Stimulated activated naive B cell treated with anti-CD40 and anti-IgM and Interleukin-4, amounts not matched to agents 10 μg/mL and 1 μg/mL and 100 μg/mL, for 72 hours (primary cell): Measurements from ENCODE around the gene CFAP69.
"Not testable (repeated sequence)": the region's sequence is repeated elsewhere in the genome, so short reads cannot be mapped to it uniquely, and the experiment has no call there.

Experiments used
- ATAC-seq, 2 donors: fragments of 150-1000 bp; cut with Tn5 transposase; replicated peaks; 2 replicates each; pipeline ENCODE4 v1.10.0; 2021; ENCODE audit warnings: moderate library complexity in 1 of 2
- DNase-seq: peaks from one replicate; pipeline ENCODE4 v3.0.0; 2021
- H3K27ac Mint-ChIP-seq: one replicate; pipeline ENCODE4 v1.8.0; 2022; ENCODE audit warnings: mild to moderate bottlenecking, mixed read lengths
- H3K27me3 Mint-ChIP-seq, 2 donors: one replicate each; pipeline ENCODE4 v1.8.0; 2022; ENCODE audit warnings: mixed read lengths in 2 of 2
- H3K36me3 Mint-ChIP-seq, 2 donors: one replicate each; pipeline ENCODE4 v1.8.0; 2022; ENCODE audit warnings: mixed read lengths in 2 of 2, mild to moderate bottlenecking in 1 of 2
- H3K4me1 Mint-ChIP-seq, 2 donors: one replicate each; pipeline ENCODE4 v1.8.0; 2022; ENCODE audit warnings: mixed read lengths in 2 of 2, mild to moderate bottlenecking in 1 of 2
- H3K4me3 Mint-ChIP-seq, 2 donors: one replicate each; pipeline ENCODE4 v1.8.0; 2022; ENCODE audit warnings: mild to moderate bottlenecking in 2 of 2, mixed read lengths in 2 of 2, moderate library complexity in 1 of 2
- H3K9me3 Mint-ChIP-seq, 2 donors: one replicate each; pipeline ENCODE4 v1.8.0; 2022; ENCODE audit warnings: mixed read lengths in 2 of 2, mild to moderate bottlenecking in 1 of 2

The CFAP69 gene

DNA sequence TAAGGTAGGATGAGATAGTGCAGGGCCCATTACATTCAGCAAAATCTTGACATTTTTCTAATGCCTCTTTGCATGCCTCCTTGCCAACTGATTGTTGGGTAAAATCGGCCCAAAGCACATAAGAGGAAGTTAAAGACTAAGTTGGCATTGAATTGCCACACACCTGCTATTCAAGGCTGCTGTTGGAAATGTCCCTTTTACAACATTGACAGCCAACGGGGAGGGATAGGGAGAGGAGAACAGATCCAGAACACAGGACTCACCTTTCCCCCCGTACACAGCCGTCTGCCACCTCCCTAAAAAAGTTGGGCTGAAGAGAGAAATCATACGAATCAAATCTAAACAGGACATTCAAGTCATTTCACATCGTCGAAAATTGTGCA, 75.4 kb downstream of the CFAP69 start:
- ATAC-seq, result no peak
- peaks cover 0 to 2% of the 10 kb centered on the region in 2 donors for H3K9me3 Mint-ChIP-seq
- H3K27me3 Mint-ChIP-seq, result peaks cover 38 to 47% of the 10 kb centered on the region in 2 donors
- no peak for DNase-seq
- H3K4me3 Mint-ChIP-seq, result peak overlapping the region; percentile 31 to 48
- peaks cover 5 to 6% of the 10 kb centered on the region in 2 donors for H3K4me1 Mint-ChIP-seq
- no peaks in the 10 kb centered on the region for H3K36me3 Mint-ChIP-seq
- no peak overlapping the region for H3K27ac Mint-ChIP-seq

DNA sequence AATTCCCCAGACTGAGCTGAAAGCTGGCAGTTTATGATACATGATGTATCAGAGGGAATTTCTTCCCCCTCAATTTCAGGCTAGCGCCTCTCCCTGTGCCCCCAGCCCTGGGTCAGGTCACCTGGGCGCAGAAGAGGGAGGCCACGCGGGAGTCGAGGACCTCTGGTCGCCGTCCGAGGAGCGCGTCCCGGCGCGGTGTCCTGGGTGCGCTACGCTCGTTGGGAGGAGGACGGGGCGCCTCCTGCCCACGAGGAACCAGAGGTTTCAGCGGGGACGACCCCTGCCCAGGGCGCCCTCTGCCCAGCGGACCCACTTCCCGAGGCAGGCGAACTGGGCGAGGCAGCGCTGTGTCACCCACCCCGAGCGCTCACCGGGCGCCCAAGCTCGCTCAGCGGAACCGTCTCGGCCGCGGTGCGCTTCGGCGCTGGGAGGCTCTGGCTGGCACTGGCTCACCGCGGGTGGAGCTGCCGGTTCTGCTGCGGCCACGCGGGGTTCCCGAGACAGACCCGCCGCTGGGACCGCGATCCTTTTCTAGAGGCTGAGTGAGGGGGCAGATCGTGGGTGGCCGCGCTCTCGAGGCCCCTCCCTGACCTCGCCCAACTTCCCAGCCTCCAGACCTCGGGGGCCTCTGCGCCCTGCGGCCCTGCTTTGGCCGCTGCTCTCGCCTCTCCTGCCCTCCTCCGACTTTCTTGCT, 76.0 kb downstream of the CFAP69 start, which contains the start of gene FAM237B:
Gene FAM237B, minus strand, starts transcription at position 504 of the 694 bp plus-strand sequence. CDS start 1,556 bp downstream, outside the sequence.
- H3K4me3 Mint-ChIP-seq, result peak within 1 kb of the TSS; percentile 31 to 48
- no peak within 1 kb of the TSS for H3K27ac Mint-ChIP-seq
- ATAC-seq (peak; percentile 41 to 42), DNase-seq (no peak)
- H3K4me1 Mint-ChIP-seq, result peaks cover 5 to 6% of the 10 kb centered on the region in 2 donors
- H3K27me3 Mint-ChIP-seq, result peaks cover 37 to 47% of the 10 kb centered on the region in 2 donors
- peaks cover 0 to 2% of the 10 kb centered on the region in 2 donors for H3K9me3 Mint-ChIP-seq
- H3K36me3 Mint-ChIP-seq, result no peaks in the 10 kb centered on the region

DNA sequence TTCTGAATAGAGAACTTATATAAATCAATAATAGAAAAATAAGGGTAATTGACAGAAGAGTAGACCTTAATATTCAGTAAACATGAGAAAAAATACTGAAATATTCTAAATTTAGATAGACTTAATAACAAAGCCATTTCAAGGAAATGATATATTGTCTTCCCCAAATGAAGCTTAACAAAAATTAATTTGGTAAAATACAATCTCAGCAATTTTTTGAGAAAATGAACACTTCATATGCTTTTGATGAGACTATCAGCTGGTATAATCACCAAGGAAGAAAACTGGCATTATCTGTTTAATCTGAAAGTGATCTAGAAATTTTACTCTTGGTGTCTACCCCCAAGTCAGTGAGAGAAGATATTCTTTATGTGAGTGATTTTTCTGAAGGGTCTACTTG, 77.9 kb downstream of the CFAP69 start:
- H3K4me1 Mint-ChIP-seq, result peaks cover 5 to 6% of the 10 kb centered on the region in 2 donors
- no peak for DNase-seq
- no peak overlapping the region for H3K4me3 Mint-ChIP-seq
- H3K9me3 Mint-ChIP-seq, result peaks cover 0 to 2% of the 10 kb centered on the region in 2 donors
- peaks cover 36 to 46% of the 10 kb centered on the region in 2 donors for H3K27me3 Mint-ChIP-seq
- H3K36me3 Mint-ChIP-seq, result no peaks in the 10 kb centered on the region
- no peak for ATAC-seq
- no peak overlapping the region for H3K27ac Mint-ChIP-seq

DNA sequence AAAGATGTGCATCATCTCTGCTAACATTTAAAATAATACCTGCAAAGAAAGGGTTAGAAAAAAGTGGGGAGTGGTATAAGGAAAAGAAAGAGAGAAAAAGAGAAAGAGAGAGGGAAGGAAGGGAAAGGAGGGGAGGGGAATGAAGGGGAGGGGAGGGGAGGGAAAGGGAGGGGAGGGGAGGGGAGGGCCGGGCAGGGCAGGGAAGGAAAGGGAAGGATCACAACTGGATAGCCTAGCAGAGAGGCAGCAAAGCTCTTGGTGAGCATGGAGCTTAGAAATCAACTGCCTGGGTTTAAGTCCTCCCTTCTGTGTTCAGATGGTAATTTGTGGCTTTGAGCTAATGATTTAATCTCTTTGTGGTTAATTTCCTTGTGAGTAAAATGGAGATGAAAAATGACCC, 81.5 kb downstream of the CFAP69 start:
- no peak overlapping the region for H3K27ac Mint-ChIP-seq
- no peak for DNase-seq
- H3K4me3 Mint-ChIP-seq, result no peak overlapping the region
- no peaks in the 10 kb centered on the region for H3K36me3 Mint-ChIP-seq
- peaks cover 0 to 1% of the 10 kb centered on the region in 2 donors for H3K4me1 Mint-ChIP-seq
- no peak for ATAC-seq
- peaks cover 18 to 23% of the 10 kb centered on the region in 2 donors for H3K27me3 Mint-ChIP-seq
- H3K9me3 Mint-ChIP-seq, result peaks cover 0 to 2% of the 10 kb centered on the region in 2 donors

DNA sequence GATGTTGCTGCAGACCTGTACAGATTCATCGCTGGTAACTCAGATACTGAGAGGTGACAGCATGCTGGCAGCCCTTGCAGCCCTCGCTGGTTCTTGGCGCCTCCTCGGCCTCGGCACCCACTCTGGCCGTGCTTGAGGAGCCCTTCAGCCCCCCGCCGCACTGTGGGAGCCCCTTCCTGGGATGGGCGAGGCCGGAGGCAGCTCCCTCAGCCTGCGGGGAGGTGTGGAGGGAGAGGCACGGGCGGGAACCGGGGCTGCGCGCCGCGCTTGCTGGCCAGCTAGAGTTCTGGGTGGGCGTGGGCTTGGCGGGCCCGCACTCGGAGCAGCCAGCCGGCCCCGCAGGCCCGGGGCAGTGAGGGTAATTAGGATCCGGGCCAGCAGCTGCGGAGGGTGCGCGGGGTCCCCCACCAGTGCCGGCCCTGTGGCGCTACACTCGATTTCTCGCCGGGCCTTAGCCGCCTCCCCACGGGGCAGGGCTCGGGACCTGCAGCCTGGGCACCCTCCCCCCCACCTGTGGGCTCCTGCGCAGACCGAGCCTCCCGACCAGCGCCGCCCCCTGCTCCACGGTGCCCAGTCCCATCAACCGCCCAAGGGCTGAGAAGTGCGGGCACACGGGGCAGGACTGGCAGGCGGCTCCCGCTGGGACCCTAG, 89.3 kb downstream of the CFAP69 start:
- DNase-seq (no peak), ATAC-seq (no peak)
- Mint-ChIP-seq H3K4me3 (no peak overlapping the region), H3K9me3 (peaks cover 0 to 1% of the 10 kb centered on the region in 2 donors), H3K4me1 (no peaks in the 10 kb centered on the region), H3K36me3 (no peaks in the 10 kb centered on the region), H3K27ac (peak overlapping the region; percentile 10), H3K27me3 (peaks cover 9 to 13% of the 10 kb centered on the region in 2 donors)

DNA sequence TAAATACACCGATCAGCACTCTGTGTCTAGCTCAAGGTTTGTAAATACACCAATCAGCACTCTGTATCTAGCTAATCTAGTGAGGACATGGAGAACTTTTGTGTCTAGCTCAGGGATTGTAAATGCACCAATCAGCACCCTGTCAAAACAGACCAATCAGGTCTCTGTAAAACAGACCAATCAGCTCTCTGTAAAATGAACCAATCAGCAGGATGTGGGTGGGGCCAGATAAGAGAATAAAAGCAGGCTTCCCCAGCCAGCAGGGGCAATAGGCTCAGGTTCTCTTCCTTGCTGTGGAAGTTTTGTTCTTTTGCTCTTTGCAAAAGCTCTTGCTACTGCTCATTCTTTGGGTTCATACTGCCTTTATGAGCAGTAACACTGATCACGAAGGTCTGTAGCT, 90.0 kb downstream of the CFAP69 start:
- DNase-seq, H3K9me3 Mint-ChIP-seq, H3K27ac Mint-ChIP-seq, ATAC-seq, H3K36me3 Mint-ChIP-seq, H3K4me3 Mint-ChIP-seq, H3K4me1 Mint-ChIP-seq: not testable (repeated sequence)
- H3K27me3 Mint-ChIP-seq, result peaks cover 9 to 13% of the 10 kb centered on the region in 2 donors

DNA sequence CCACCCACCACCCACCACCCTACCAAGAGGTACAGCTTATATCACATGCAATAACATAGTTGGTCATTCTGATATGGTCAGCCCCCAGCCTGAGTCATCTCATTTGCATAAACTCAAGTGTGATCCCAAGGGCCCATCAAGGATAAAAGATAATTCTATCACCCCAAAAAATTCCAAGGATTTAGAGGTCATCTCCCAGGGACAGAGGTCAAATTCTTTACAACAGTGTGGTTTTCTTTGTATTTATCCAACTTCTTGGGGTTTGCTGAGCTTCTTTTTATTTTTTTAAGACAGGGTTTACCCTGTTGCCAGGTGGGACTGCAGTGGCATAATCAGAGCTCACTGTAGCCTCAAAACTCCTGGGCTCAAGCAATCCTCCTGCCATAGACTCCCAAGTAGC, 92.1 kb downstream of the CFAP69 start:
- ATAC-seq (no peak), DNase-seq (no peak)
- Mint-ChIP-seq H3K9me3 (peaks cover 0 to 1% of the 10 kb centered on the region in 2 donors), H3K27me3 (peaks cover 9 to 11% of the 10 kb centered on the region in 2 donors), H3K4me1 (no peaks in the 10 kb centered on the region), H3K36me3 (no peaks in the 10 kb centered on the region), H3K4me3 (no peak overlapping the region), H3K27ac (no peak overlapping the region)

DNA sequence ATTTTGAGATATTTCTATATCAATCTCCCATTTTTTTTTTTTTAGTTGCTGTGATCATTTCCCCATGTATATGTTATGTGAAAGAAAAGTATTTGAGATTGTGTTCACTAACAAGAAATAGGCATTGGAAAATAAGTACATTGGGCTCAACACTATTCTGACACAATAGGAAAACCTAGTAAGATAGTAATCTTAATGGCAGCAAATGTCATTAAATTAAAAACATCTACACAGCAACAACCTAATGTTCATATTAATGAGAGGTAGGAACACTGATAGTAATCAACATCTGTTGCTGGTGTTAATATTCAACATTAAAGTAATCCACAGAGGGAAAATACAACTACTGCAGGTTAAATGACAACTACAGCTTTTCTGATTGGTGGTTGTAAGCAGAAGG, 100.0 kb downstream of the CFAP69 start:
- Mint-ChIP-seq H3K4me3 (peak overlapping the region; percentile 87 to 91), H3K4me1 (peaks cover 21 to 27% of the 10 kb centered on the region in 2 donors), H3K27ac (peak overlapping the region; percentile 99), H3K27me3 (no peaks in the 10 kb centered on the region), H3K9me3 (peaks cover 5 to 7% of the 10 kb centered on the region in 2 donors), H3K36me3 (peaks cover 7 to 22% of the 10 kb centered on the region in 2 donors)
- no peak for DNase-seq
- ATAC-seq, result no peak

DNA sequence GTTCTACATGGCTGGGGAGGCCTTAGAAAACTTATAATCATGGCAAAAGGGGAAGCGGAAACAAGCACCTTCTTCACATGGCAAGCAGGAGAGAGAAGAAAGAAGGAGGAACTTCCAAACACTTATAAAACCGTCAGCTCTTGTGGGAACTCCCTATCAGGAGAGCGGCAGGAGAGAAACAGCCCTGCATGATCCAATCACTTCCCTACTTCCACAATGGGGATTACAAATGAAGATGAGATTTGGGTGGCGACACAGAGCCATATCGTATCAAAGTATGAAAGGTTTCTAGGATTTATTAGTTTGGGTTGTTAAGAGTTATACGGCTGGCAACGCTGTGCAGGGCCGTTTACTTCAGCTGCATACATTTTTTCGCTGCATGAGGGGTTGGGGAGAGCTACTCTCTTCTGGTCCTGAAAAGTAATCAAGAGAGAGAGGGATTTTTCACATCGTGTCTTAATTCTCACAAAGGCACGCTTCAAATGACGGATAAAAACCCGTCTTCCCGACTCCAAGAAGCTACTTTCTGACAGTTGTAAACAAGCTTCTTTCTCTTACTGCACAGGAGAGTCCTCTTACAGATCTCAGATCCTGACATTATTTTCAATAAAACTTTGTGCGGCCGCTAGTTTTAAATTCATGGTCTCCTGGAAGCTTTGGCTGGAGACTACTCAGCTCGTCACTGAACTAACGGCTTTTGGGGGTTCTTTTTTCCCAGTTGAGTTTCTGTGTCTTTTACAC, 100.8 kb downstream of the CFAP69 start:
- H3K4me1 Mint-ChIP-seq, result peaks cover 23 to 34% of the 10 kb centered on the region in 2 donors
- H3K36me3 Mint-ChIP-seq, result peaks cover 9 to 27% of the 10 kb centered on the region in 2 donors
- no peaks in the 10 kb centered on the region for H3K27me3 Mint-ChIP-seq
- H3K27ac Mint-ChIP-seq, result peak overlapping the region; percentile 99
- DNase-seq (peak; percentile 5), ATAC-seq (peak; percentile 25 to 32)
- peaks cover 5 to 7% of the 10 kb centered on the region in 2 donors for H3K9me3 Mint-ChIP-seq
- peak overlapping the region; percentile 87 to 91 for H3K4me3 Mint-ChIP-seq

DNA sequence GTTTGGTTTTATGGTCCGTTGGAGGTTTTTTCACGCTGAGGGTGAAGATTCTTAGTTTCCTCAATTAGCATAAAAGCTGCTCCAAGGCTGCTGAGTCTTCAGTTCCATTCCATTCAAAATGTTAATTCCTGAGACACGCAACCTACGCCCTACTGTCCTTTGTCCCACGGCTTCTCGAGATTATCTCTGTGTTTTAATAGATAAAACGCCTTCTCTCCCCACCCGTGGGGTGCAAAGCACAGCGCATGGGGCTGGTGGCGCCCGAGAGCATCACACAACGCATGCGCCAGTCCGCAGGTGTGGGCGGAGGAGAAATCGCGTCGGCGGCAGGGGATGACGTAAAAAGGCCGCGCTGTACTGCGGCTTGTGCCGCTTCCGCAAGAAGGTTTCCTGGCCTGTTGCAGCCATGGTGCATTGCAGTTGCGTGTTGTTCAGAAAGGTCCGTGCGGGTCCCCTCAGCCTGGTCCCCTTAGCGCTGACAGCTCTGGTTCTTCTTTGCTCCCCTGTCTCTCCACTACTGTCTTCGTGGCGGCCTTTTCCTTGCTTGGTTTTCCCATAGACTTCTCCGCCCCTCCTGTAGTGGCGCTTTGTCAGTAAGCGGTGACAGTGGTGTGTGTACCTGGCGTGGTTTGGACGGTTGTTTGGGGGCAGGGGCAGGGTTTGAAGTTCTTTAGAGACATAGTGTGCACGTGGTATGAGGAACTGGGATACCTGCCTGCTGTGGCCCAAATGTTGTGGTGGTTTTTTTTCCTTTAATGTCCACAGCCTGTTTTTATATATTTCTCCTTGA, 101.6 kb downstream of the CFAP69 start, which contains the start of gene GTPBP10:
Gene GTPBP10, plus strand, starts transcription at position 381 of the 790 bp plus-strand sequence. Its CDS starts 26 bp downstream, at position 407.
- peak; percentile 92 to 94 for ATAC-seq
- Mint-ChIP-seq H3K4me1 (peaks cover 24 to 37% of the 10 kb centered on the region in 2 donors), H3K27ac (peak within 1 kb of the TSS; percentile 99), H3K9me3 (peaks cover 5 to 7% of the 10 kb centered on the region in 2 donors), H3K36me3 (peaks cover 9 to 29% of the 10 kb centered on the region in 2 donors), H3K27me3 (no peaks in the 10 kb centered on the region), H3K4me3 (peak within 1 kb of the TSS; percentile 87 to 91)
- DNase-seq, result peak; percentile 92

DNA sequence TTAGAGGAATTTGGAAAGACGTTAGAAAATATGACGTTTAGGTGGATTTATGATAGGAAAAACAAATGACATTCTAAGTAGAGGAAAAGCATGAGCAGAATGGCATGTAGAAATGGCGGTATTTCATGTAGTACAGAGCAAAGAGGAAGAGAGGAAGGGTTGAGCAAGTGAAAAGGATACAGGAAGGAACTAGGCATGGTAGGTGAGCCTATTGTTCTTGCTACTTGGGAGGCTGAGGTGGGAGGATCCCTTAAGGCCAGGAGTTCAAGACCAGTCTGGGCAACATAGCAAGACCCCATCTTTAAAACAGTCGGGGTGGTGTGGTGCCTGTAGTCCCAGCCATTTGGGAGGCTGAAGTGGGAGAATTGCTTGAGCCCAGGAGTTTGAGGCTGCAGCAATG, 102.8 kb downstream of the CFAP69 start:
- Mint-ChIP-seq H3K9me3 (peaks cover 5 to 7% of the 10 kb centered on the region in 2 donors), H3K4me3 (peak overlapping the region; percentile 87 to 91), H3K27ac (no peak overlapping the region), H3K27me3 (no peaks in the 10 kb centered on the region), H3K4me1 (peaks cover 29 to 49% of the 10 kb centered on the region in 2 donors), H3K36me3 (peaks cover 12 to 40% of the 10 kb centered on the region in 2 donors)
- no peak for ATAC-seq
- no peak for DNase-seq

DNA sequence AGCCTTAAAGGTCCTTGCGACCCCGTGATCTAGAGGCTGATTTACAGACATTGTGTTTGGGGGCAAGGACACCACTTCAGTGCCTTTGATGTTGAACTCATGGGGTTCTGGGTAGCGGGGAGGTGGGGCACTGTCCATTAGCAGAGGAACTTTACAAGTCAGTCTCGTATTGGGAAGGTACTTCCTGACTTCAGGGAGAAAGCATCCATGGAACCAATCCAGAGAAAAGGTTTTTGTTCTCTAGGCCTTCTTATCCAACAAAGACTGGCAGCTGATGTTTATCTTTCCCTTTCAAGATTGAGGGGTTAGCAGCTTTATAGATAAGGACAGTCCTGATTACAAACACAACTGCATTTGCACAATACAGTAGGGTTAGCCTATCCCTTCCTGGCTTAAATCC, 104.3 kb downstream of the CFAP69 start:
- Mint-ChIP-seq H3K4me3 (no peak overlapping the region), H3K4me1 (peaks cover 29 to 55% of the 10 kb centered on the region in 2 donors), H3K36me3 (peaks cover 15 to 44% of the 10 kb centered on the region in 2 donors), H3K27me3 (no peaks in the 10 kb centered on the region), H3K27ac (no peak overlapping the region), H3K9me3 (peaks cover 5 to 7% of the 10 kb centered on the region in 2 donors)
- ATAC-seq (no peak), DNase-seq (no peak)

DNA sequence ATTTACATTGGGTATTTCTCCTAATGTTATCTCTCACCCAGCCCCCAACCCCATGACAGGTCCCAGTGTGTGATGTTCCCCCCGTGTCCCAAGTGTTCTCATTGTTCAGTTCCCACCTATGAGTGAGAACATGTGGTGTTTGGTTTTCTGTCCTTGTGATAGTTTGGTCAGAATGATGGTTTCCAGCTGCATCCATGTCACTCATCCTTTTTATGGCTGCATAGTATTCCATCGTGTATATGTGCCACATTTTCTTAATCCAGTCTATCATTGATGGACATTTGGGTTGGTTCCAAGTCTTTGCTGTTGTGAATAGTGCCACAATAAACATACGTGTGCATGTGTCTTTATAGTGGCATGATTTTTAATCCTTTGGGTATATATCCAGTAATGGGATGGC, 105.1 kb downstream of the CFAP69 start:
- H3K9me3 Mint-ChIP-seq, ATAC-seq, H3K27me3 Mint-ChIP-seq, H3K4me3 Mint-ChIP-seq, H3K27ac Mint-ChIP-seq, DNase-seq: not testable (repeated sequence)
- Mint-ChIP-seq H3K4me1 (peaks cover 29 to 55% of the 10 kb centered on the region in 2 donors), H3K36me3 (peaks cover 15 to 42% of the 10 kb centered on the region in 2 donors)
